ENCODE results near the gene CEP162.

- TF ChIP-seq POLR2A (IDR thresholded peaks at IDR 0.05; ENCODE audit: low read depth, low read length) (no peak), PAX5 (IDR thresholded peaks at IDR 0.05; ENCODE audit: insufficient read depth, low read length, severe bottlenecking) (no peak), POLR2AphosphoS5 (IDR thresholded peaks at IDR 0.05; ENCODE audit: low read depth, low read length) (no peak)
Measured at GRCh38 chr6:84177241-84177640, 50.2 kb downstream of the CEP162 start.
